Measurements from ENCODE around the gene ANKRD63. TPM values are rescaled to one million over a fixed set of nuclear protein-coding genes. Genes with fewer than 3 reads are reported as not detected.

The ANKRD63 gene
- total RNA-seq, 1 experiment from 2014 or later: 0.46 TPM

- H2AK5ac ChIP-seq (ENCODE audit: insufficient read length, low read length): no peak overlapping the region
- Mint-ChIP-seq H3K4me3 (peak overlapping the region; percentile 74 to 80), H3K36me3 (ENCODE audit: insufficient read depth in 1 of 3, low read depth in 3 of 3) (peaks cover 0 to 3% (median 2%) of the 10 kb centered on the region in 3 experiments; a peak in 2 of 7 replicates), H3K4me1 (peaks cover 16 to 20% of the 10 kb centered on the region in 2 experiments), H3K27ac (no peak overlapping the region), H3K9me3 (no peaks in the 10 kb centered on the region; a peak in 1 of 5 replicates), H3K27me3 (ENCODE audit: low read depth) (peaks cover 46% of the 10 kb centered on the region)
- 0 out of 2 replicates have a peak overlapping the region, but pooled peaks have one; percentile 39 for H3K14ac ChIP-seq (ENCODE audit: insufficient read depth, low read length)
- no peak for DNase-seq
- no CpG with 5 or more reads among the region's 28 CpGs for WGBS (ENCODE audit: extremely low coverage, insufficient read length, low lambda C conversion rate)
- no peak overlapping the region for H2AFZ ChIP-seq (ENCODE audit: low read length)
- H3K79me1 ChIP-seq (ENCODE audit: insufficient read depth, low read depth, low read length, poor library complexity, severe bottlenecking): no peaks in the 10 kb centered on the region
- H3K27ac ChIP-seq (ENCODE audit: insufficient read length, low read depth, low read length): no peak overlapping the region
- H3K9me3 ChIP-seq (ENCODE audit: control insufficient read depth, low read depth, low read length): no peaks in the 10 kb centered on the region
- H2BK15ac ChIP-seq (ENCODE audit: low read depth, low read length): no peak overlapping the region
- H2BK120ac ChIP-seq (ENCODE audit: low read depth, low read length, poor library complexity, severe bottlenecking): no peak overlapping the region
- no peak overlapping the region for H2BK5ac ChIP-seq (ENCODE audit: insufficient read length, low read length)
- no peak overlapping the region for H2BK20ac ChIP-seq (ENCODE audit: low read depth, low read length, poor library complexity, severe bottlenecking)
- H3K4me1 ChIP-seq (ENCODE audit: insufficient read depth, low read length): peaks cover 2% of the 10 kb centered on the region; the same call in 1 of the 2 replicates
- H3K4me2 ChIP-seq (ENCODE audit: insufficient read depth, insufficient read length, low read length): peak overlapping the region; percentile 45
- H3K23ac ChIP-seq (ENCODE audit: insufficient read length, low read depth, low read length): no peak overlapping the region
- H3K23me2 ChIP-seq (ENCODE audit: insufficient read length, low read depth, low read length, poor library complexity, severe bottlenecking): peaks cover 9% of the 10 kb centered on the region
- no peak overlapping the region for H2BK12ac ChIP-seq (ENCODE audit: insufficient read length, low read depth, low read length)
- no peak overlapping the region for H4K5ac ChIP-seq (ENCODE audit: insufficient read length, low read depth, low read length)
- H3K79me2 ChIP-seq (ENCODE audit: insufficient read depth, low read length): no peaks in the 10 kb centered on the region
- no peak overlapping the region for H3K18ac ChIP-seq (ENCODE audit: insufficient read length, low read depth, low read length)
- no peak overlapping the region for H4K91ac ChIP-seq (ENCODE audit: insufficient read length, low read depth, low read length)
- peaks cover 16% of the 10 kb centered on the region; the same call in 1 of the 2 replicates for H3K27me3 ChIP-seq (ENCODE audit: insufficient read depth, low read length)
- TF ChIP-seq CTCF (conservative IDR thresholded peaks at IDR 0.05): no peak
- no peak overlapping the region for H3K4ac ChIP-seq (ENCODE audit: low read depth, low read length)
- H3T11ph ChIP-seq (ENCODE audit: low read length): no peak overlapping the region
- H3K56ac ChIP-seq (ENCODE audit: insufficient read length, low read depth, low read length): no peak overlapping the region
- H4K20me1 ChIP-seq (ENCODE audit: control insufficient read depth, insufficient read depth, insufficient read length): no peaks in the 10 kb centered on the region
- H3K9ac ChIP-seq (ENCODE audit: extremely low read depth, insufficient read length, low read length): no peak overlapping the region
- no peak overlapping the region for H4K8ac ChIP-seq (replicated peaks; ENCODE audit: insufficient read length, low read depth, low read length)
These were observed 29.6 kb downstream of the ANKRD63 start for GRCh38 chr15:40253167-40253790.
